ENCODE data around the gene G6PC1.
"Not testable (repeated sequence)": the region's sequence is repeated elsewhere in the genome, so short reads cannot be mapped to it uniquely, and the experiment has no call there.

The G6PC1 gene

GRCh38 chr17:42872251-42872965 lies 28.2 kb upstream of the G6PC1 start:
- Histone ChIP-seq H3K27me3 (ENCODE audit: insufficient read depth, poor library complexity, severe bottlenecking) (no peaks in the 10 kb centered on the region), H3K27ac (replicated peaks) (no peak overlapping the region), H3K4me3 (replicated peaks; ENCODE audit: insufficient read depth, low read length) (no peak overlapping the region)
- DNase-seq (ENCODE audit: low read depth in 1 of 2, low spot score in 1 of 2): no peak
- TF ChIP-seq SPI1 (IDR thresholded peaks at IDR 0.05; ENCODE audit: borderline replicate concordance, low read depth) (no peak), GABPA (IDR thresholded peaks at IDR 0.05; ENCODE audit: low read depth) (no peak), REST (IDR thresholded peaks at IDR 0.05; ENCODE audit: insufficient replicate concordance, low read depth) (no peak), POLR2AphosphoS5 (IDR thresholded peaks at IDR 0.05; ENCODE audit: low read depth) (no peak)
- TF ChIP-seq, protein P1, sequence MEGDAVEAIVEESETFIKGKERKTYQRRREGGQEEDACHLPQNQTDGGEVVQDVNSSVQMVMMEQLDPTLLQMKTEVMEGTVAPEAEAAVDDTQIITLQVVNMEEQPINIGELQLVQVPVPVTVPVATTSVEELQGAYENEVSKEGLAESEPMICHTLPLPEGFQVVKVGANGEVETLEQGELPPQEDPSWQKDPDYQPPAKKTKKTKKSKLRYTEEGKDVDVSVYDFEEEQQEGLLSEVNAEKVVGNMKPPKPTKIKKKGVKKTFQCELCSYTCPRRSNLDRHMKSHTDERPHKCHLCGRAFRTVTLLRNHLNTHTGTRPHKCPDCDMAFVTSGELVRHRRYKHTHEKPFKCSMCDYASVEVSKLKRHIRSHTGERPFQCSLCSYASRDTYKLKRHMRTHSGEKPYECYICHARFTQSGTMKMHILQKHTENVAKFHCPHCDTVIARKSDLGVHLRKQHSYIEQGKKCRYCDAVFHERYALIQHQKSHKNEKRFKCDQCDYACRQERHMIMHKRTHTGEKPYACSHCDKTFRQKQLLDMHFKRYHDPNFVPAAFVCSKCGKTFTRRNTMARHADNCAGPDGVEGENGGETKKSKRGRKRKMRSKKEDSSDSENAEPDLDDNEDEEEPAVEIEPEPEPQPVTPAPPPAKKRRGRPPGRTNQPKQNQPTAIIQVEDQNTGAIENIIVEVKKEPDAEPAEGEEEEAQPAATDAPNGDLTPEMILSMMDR (IDR thresholded peaks at IDR 0.05; ENCODE audit: insufficient read depth, low read length): no peak

GRCh38 chr17:42873315-42873714 lies 27.3 kb upstream of the G6PC1 start:
- Histone ChIP-seq H3K27ac (replicated peaks) (no peak overlapping the region), H3K4me3 (replicated peaks; ENCODE audit: insufficient read depth, low read length) (no peak overlapping the region), H3K27me3 (ENCODE audit: insufficient read depth, poor library complexity, severe bottlenecking) (no peaks in the 10 kb centered on the region)
- TF ChIP-seq, protein P1 (IDR thresholded peaks at IDR 0.05; ENCODE audit: insufficient read depth, low read length): no peak
- TF ChIP-seq REST (IDR thresholded peaks at IDR 0.05; ENCODE audit: insufficient replicate concordance, low read depth) (no peak), SPI1 (IDR thresholded peaks at IDR 0.05; ENCODE audit: borderline replicate concordance, low read depth) (no peak), POLR2AphosphoS5 (IDR thresholded peaks at IDR 0.05; ENCODE audit: low read depth) (no peak), GABPA (IDR thresholded peaks at IDR 0.05; ENCODE audit: low read depth) (no peak)
- DNase-seq (ENCODE audit: low read depth in 1 of 2, low spot score in 1 of 2): no peak

DNA sequence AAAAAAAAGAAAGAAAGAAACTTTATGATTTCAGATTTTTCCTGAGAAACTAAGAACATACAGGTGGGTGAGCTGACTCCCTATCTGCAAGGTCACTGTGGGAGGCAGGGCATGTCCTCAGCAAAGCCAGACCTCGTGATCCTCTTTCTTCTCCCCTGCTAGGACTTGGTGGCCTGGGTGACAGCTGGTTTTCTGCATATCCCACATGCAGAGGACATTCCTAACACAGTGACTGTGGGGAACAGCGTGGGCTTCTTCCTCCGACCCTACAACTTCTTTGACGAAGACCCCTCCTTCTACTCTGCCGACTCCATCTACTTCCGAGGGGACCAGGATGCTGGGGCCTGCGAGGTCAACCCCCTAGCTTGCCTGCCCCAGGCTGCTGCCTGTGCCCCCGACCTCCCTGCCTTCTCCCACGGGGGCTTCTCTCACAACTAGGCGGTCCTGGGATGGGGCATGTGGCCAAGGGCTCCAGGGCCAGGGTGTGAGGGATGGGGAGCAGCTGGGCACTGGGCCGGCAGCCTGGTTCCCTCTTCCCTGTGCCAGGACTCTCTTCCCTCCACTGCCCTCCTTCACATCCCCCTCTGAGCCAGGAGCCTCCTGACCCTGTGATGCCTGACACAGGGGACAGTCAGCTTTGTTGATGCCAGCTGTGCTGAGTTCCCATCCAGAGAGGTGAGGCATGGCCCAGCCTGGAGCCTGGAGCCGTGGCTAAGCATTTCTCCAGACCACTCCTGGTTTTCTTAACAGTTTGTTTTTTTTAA lies 26.5 kb upstream of the G6PC1 start:
- H3K27ac ChIP-seq (replicated peaks); DNase-seq (ENCODE audit: low read depth in 1 of 2, low spot score in 1 of 2); H3K27me3 ChIP-seq (ENCODE audit: insufficient read depth, poor library complexity, severe bottlenecking); H3K4me3 ChIP-seq (replicated peaks; ENCODE audit: insufficient read depth, low read length): not testable (repeated sequence)

- Histone ChIP-seq H3K27ac (replicated peaks) (no peak overlapping the region), H3K4me3 (replicated peaks; ENCODE audit: insufficient read depth, low read length) (no peak overlapping the region), H3K27me3 (ENCODE audit: insufficient read depth, poor library complexity, severe bottlenecking) (peaks cover 2% of the 10 kb centered on the region)
- no peak for DNase-seq (ENCODE audit: low read depth in 1 of 2, low spot score in 1 of 2)
- TF ChIP-seq POLR2AphosphoS5 (IDR thresholded peaks at IDR 0.05; ENCODE audit: low read depth): no peak
- no peak for TF ChIP-seq REST (IDR thresholded peaks at IDR 0.05; ENCODE audit: insufficient replicate concordance, low read depth)
- TF ChIP-seq GABPA (IDR thresholded peaks at IDR 0.05; ENCODE audit: low read depth): no peak
- no peak for TF ChIP-seq SPI1 (IDR thresholded peaks at IDR 0.05; ENCODE audit: borderline replicate concordance, low read depth)
- TF ChIP-seq, protein P1 (IDR thresholded peaks at IDR 0.05; ENCODE audit: insufficient read depth, low read length): no peak
Observed at GRCh38 chr17:42877037-42877436, 23.6 kb upstream of the G6PC1 start.

Measured in HL-60 (cell line).